Right hindlimb (tissue), 1 donor: ENCODE data around the gene ATP5PB.

Experiments used
- DNase-seq: peaks from one replicate; pipeline ENCODE4 v3.0.0-alpha.2; 2018

ATP5PB gene, protein sequence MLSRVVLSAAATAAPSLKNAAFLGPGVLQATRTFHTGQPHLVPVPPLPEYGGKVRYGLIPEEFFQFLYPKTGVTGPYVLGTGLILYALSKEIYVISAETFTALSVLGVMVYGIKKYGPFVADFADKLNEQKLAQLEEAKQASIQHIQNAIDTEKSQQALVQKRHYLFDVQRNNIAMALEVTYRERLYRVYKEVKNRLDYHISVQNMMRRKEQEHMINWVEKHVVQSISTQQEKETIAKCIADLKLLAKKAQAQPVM

DNA sequence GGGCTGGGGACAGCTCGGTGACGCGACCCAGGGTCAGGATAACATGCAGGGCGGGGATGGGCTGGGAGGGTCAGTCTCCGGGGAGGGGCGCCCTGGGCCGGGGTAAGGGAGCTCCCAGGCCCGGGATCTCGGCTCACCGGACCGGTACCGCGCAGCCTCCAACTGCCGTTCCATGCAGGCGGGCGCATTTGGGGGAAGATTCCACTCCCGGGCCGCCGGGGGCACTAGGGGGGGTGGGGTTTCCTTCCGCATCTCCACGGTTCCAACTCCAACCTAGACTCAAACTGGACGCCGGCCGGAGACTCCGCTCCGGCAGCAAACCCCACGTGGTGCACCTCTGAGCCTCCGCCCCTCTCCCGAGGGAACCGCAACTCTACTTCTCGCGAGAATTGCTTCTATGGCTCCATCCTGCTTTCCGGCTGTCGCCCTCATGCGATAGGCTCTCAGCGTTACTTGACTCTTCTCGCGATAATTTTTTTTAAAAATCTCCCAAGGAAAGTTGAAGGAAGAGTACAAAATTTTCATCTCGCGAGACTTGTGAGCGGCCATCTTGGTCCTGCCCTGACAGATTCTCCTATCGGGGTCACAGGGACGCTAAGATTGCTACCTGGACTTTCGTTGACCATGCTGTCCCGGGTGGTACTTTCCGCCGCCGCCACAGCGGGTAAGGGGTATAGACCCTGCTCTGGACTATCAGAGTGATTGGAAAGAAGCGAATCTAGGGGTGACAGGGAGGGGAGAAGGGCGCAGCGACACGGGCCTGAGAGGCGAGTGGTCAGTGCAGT, at the start of gene ATP5PB, which contains the start of gene WDR77:
TSS of gene ATP5PB (plus strand) at position 547 of the 785 bp plus-strand sequence. CDS start at position 625, 78 bp downstream.
TSS of gene WDR77 (minus strand) at position 339 of the 785 bp plus-strand sequence. CDS start at position 252, 87 bp downstream.
- peak; percentile 98 for DNase-seq

DNA sequence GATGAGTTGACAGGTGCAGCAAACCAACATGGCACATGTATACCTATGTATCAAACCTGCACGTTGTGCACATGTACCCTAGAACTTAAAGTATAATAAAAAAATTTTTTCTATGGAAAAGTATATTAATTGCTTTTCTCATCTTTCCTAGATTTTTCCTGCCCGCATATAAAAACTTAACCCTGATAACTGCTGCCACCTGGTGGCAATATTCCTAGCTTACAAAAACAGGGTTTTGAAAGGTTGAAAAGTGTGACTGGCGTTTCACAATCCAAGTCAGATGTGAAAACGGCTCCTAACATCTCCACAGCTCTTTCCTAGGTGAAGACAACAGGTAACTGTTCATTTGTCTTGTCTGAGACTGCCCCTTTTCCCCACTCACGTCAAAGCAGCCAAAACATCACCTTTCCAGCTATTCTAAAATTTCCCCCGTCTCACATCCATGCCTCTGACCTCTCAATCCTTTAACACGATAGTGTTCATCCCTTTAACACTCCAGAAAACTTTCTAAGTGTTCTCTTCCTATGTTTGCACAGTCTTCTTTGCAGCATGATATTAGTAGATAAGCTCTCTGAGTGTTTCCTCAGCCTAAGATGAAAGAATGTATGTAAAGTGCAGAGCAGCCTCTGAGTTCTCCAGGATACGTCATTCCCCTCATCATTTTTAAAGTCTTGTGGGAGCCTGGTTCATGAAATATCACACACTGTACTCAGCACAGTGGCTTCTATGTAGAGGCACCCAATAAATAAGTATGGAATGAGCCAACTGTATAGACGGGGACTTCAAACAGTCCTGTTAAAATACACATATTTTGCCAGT, 49.3 kb upstream of the ATP5PB start:
- DNase-seq: no peak

DNA sequence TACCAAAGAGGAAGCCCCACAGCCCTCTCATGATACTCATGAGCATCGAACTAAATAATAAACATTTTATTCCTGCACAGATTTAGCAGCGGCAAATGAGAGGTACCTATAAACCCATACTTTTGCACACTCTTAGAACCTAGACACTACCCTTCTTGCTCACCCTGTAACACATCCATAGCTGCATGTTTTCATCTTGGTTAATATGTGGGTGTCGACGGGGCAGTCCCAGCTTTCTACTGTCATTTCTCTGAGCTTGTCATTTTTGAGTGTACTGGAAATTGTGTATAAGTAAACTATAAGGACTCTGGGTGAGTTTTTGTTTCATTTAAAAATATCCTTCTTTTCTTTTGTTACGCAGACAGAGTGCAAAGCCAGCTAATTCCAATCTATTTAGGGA, 47.2 kb upstream of the ATP5PB start:
- no peak for DNase-seq

DNA sequence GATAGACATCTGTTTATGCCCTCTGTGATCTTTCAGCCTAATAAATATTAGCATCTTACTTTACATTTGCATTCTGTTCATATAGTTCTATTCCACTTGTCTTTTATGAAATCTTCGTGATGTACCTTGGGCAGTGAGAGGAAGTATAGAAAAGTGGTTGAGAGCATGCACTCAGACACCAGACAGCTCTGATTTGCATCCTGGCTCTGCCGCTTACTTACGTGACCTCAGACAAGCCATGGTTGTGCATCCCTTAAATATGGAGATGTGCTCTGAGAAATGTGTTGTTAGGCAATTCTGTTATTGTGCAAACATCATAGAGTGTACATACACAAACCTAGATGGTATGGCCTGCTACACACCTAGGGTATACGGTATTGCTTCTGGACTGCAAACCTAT, 44.7 kb upstream of the ATP5PB start:
- no peak for DNase-seq

DNA sequence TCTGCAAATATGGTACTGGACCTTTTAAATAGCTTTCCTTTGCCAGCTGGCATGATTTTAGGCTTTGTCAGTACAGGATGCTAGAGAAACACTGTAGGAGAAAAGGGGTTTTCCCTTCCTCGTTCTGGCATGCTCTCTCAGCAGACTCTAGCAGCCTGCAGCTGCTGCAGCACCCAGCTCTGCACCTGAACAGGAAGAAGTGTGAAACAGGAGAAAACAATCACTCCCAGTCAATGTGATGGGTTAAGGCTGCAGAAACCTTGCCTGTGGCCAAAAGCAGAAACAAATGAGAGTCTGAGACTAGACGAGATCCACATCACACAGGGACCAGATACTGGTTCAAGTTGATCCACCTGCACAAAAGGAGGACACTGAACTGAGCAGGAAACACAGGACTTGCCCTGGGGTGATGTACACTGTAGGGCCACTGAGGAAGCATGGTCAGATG, 42.9 kb upstream of the ATP5PB start:
- DNase-seq: peak; percentile 44

DNA sequence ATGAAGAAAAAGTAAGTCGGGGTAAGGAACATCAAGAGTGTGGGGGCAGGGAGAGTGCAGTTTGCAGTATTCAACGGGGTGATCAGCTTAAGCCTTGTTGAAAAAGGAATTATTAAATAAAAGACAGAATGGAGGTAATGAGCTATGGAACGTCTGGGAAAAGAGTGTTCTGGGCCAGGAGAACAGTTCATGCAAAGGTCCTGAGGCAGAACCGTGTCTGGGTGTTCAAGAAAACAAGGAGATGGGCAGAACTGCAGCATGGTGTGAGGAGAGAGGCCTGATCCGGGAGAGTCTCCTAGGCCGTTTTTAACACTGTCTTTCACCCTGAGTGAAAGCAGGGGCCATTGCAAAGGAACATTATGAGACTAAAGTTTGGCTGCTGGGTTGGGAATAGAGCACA, 42.0 kb upstream of the ATP5PB start:
- no peak for DNase-seq

DNA sequence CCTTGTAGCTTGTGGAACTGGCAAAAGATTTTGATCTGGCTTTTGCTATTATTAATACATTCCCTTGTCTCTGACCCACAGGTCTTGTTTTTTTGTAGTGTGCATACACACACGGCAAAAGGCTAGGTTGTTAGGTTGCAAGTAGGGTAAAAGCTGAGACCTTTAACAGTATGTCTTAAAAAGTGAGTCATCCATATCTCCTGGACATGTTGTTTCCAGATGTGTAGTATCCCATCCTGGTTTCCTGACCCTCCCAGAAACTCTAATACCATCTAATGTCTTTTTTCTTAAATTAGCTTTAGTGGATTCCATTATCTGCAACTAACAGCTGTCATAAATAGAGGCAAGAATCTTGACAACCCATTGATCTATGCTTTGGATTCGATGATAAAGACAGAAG, 36.4 kb upstream of the ATP5PB start:
- DNase-seq: no peak

DNA sequence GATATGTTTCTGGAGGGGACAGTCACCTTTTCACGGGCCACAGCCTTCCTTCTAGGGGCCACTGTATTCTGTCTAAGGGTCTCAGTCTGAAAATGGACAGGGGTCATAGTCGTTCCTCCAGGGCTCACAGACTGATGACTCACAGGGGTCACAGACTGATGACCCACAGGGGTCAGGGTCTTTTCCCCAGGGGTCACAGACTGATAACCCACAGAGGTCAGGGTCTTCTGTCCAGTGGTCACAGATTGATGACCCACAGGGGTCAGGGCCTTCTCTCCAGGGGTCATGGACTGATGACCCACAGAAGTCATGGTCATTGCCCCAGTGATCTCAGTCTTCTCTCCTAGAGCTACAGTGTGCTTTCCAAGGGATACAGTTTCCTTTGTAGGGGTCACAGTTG, 34.5 kb upstream of the ATP5PB start:
- DNase-seq: no peak

DNA sequence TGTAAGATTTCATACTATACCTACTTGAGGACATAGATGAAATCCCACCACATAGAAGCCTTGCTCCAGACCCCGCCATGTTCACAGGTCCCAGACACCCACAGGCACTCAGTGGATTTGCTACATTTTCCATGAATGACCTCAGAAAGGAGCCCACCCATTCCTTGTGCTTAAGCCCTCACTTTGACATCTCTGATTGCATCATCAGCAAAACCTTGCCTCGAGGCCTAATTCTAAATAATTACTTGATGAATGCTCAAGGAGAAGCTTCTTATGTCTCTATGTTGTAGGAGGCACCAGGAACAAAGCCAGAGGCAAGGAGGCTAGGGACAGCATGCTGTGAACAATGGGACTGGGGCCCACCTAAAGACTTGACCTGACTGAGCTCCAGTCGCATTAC, 33.8 kb upstream of the ATP5PB start:
- no peak for DNase-seq

DNA sequence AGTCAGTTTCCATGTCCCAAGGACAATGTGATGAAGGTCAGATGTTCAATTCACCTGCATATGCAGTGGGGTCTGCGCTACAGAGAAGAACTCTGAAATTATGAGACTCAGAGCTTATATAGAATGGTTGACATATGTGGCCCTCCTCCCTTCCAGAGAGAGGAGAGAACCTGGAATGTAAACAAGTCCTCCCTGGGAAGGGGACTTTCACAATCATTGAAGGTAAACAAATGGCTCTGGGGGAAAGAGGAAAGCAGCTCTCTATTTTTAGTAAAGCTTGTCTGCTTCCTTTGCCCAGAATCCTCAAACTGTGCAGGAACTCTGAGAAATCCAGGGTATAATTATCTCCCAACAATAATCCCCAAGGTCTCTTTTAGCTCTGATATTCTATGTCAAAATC, 31.5 kb upstream of the ATP5PB start:
- no peak for DNase-seq

DNA sequence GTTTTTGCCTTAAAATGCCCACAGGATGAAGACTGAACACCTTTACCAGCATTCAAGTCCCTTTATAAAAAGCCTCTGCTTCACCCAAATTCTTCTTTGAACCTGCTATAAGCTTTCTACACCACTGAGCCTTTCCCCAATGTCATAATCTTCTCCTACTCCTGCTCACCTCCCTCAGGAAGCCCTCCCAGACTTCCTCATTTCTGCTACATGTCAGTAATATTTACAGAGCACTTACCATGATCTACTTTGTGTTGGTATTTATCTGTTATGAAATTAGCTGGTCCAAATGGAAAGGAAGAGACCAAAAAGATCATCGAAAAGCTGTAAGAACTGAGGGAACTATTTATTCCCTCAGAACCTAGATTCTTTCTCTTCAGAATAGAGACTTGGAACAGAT, 30.2 kb upstream of the ATP5PB start:
- DNase-seq: no peak

DNA sequence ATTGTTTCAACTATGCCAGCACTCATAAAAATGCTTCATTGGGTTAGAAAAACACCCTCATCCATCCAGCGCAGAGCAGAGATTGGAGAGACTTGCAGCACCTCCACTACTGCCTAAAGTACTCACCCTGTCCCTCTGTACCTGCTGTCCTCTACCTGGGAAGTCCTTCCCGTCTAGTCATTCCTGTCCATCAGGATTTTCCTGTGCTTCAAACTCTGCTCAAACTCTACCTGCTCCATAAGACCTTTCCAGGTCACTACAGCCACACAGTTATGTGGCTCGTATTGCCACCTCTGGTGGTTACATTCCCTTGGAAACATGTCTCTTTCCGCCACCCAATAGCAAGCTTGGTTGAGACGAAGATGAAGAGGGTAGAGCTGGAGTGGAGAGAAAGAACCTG, 28.9 kb upstream of the ATP5PB start:
- DNase-seq: no peak

DNA sequence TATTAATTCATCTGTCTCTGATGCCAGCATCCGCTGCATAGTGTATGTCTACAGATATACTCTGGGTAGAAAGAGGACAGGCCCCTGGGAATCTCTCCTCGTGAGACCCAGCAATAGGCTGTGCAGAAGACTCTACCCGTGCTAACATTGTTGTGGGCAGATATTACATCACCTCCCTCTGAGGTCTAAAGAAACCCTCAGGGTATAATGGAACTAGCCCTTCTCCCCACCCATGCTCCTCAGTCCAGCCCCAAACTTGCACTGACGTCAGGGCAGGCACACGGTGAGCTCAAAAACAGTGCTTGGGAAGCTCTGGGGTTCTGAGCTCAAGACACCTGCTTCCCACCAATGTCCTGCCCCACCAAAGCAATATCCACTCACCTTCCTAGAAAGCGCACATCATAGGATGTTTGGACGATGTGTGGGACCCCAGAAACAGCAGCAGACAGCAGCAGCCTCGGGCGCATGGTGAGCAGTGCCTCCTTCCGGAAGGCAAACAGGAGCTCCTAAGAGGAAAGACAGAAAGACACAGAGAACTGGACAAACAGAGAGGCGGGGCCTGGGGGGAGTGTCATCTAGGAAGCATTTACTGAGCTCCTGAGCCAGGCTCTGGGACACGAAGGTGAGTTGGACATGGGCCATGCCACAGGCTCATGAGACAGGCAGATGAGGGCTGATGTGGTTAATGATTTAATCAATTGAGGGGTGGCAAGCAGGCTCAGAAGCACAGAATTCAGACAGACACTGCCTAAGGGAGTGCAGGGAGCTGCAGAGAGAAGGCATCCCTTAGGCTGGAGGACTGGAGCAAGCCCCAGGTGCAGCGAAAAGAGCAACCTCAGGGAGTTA, 26.5 kb upstream of the ATP5PB start:
- DNase-seq: no peak

DNA sequence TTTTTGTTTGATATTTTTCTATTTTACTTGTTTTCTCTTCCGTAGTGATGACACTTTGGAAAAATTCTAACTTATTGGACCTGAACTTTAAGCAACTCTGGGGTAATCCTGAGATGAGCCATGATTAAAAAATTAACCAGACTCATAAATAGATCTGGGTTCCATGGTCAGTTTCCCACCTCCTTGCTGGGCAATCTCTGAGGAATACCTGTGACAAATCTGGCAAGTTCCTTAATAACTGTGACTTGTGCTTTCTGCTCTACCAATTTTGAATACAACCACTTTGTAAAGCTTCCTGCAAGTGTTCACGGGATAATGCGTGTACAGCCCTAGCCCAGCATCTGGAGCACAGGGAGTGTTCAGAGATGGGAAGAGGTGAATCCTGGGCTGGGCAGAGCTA, 25.0 kb upstream of the ATP5PB start:
- no peak for DNase-seq

DNA sequence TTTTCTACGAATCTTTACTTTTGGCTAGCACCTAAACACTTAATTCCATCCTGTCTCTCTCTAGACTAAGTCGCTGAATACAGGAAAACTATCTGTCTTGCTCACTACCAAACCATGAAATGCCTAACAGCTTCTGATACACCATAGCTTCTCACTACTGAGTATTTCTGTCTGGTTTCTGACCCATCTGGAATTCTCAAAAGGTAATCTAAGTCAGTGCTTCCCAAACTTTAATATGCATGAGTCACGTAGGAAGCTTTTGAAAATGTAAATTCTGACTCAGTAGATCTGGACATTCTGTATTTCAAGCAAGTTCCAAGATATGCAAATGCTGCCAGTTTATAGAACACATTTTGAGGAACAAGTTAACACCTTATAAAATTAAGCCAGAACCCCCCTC, 12.5 kb upstream of the ATP5PB start:
- DNase-seq: no peak

DNA sequence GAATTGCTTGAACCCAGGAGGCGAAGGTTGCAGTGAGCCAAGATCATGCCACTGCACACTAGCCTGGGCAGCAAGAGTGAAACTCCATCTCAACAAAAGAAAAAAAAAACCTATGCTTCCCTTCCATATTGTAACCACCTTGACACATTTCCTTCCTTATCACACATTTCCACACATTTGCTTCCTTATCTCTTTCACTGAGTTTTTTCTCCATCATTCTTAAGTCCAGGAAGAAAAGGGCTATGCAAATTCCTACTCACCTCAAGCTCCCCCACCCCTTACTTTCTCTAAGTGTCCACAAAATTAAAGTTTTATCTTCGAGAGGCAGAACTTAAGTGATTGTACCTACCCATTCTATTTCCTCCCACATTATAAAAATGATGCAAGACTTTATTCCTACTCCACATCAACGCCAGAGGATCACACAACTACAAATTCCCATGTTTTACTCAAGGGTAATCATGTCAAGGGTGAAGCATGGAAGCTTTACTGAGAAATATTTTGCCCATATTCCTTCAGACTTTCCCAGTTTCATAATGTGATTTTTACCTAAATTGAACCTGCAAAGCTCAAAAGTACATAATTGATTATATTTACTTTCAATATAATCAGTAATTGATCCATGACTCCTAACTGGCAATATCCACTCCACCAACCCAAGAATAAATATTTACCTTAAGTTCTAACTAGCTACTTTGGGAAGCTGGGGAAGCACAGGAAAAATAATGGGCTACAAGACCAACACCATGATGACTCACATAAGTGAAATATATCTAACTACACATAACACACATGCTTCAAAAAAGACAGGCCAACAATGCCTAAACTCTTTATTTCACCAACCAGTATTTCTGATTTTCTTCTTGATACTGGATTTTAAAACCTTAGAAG, 9.6 kb upstream of the ATP5PB start:
- no peak for DNase-seq

DNA sequence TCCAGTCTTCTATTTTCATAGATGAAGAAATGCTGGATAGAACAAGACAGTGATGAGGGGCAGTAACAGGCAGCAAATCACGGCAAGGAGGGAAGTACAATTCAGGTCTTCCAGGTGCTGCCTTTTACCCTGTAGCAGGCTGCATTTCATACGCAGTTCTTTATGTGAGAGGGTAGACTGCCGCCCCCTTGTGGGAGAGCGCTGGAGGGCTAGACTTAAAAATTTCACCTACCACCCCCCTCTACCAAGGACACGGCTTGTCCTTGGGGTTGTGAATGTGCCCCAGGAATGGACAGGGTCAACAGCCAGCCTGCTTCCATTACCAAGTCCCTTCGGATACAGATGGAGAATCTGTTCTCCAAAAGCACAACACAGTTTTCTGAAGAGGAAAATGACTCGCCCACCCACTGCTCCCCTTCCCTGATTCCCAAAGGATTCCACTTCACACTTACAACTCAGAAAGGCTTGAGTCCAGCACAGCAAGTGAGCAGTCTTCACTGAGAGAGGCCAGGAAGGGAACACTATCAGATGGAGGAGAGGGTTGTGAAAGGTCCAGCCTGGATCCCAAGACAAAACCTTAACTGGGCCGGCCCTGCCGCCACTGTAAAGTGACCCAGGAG, 7.6 kb upstream of the ATP5PB start:
- no peak for DNase-seq

DNA sequence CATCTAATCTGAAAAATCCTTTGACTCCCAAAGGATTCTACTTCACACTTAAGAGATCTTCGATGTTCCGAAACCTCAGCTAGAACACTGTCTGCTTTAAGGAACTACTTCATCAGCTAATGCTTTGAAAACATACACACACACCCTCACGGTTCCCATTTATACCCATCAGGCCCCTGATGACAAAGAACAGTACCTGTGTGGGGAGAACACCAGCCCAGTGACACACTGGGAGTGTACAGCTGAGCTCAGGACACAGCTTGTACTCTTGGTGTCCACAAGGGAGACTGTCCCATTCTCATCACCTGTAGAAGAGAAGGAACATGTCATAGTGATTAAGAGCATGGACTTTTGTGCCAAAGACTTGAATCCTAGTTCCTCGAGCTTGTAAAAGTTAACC, 6.8 kb upstream of the ATP5PB start:
- no peak for DNase-seq

DNA sequence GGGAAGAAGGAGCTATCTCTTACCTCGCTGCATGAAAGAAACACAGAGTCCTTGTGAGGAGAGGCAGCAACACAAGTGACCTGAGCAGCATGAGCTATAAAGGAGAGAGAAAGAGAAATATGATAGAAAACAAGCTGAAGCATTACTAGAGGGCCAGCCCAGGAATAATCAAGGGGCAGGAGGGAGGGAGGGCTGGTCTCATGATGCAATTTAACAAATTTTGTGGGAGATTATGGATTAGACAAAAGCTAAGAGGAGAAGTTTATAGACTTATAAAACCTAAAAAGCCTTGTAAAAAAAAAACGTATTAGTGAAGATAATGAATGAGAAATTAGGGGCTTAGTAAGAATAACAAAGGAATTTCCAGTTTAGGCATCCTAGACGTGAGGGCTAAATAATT, 5.2 kb upstream of the ATP5PB start:
- DNase-seq: no peak

DNA sequence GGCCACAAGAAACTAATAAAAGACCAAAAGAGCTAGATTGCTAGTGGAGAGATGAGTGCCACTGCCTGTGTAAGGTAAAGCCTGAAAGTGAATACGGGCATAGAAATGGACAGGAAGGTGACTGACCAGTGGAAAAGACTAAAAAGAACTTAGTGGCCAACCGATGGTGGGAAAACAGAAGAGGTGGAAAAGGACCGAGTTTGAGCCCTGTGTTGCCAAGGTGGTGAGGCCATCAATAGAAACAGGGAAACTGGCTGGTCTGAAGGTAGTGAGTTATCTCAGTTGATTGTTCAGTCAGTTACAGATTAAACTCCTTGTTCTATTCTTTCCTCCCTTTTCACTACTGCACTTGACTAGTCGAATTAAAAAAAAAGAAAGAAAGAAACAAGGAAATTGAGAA, 2.7 kb upstream of the ATP5PB start:
- DNase-seq: no peak
